Fibroblast of lung (primary cell): ENCODE results near the gene EVI5. TPM values are rescaled to one million over a fixed set of nuclear protein-coding genes. Genes with fewer than 3 reads are reported as not detected.

Source experiments
- DNase-seq, 2 donors: peaks; one replicate each; pipeline versions ENCODE4 v3.0.0 to v3.0.0-alpha.2; 2010; ENCODE audit warnings: low read depth in 2 of 2
- H2AFZ ChIP-seq: 2 replicates; pipeline ENCODE4 v1.5.1; 2012; ENCODE audit warnings: low read length, control low read depth, inconsistent platforms
- H3K27ac ChIP-seq: 2 replicates; pipeline ENCODE4 v1.5.1; 2011; ENCODE audit warnings: low read length, control low read depth; ENCODE audit not compliant: insufficient read depth
- H3K27me3 ChIP-seq: 2 replicates; pipeline ENCODE4 v1.5.1; 2011; ENCODE audit warnings: mild to moderate bottlenecking, low read length; ENCODE audit not compliant: control insufficient read depth, insufficient read depth
- H3K36me3 ChIP-seq: 2 replicates; pipeline ENCODE4 v1.5.1; 2011; ENCODE audit warnings: low read length; ENCODE audit not compliant: control insufficient read depth, insufficient read depth
- H3K4me1 ChIP-seq: 2 replicates; pipeline ENCODE4 v1.5.1; 2011; ENCODE audit warnings: low read length; ENCODE audit not compliant: control insufficient read depth, insufficient read depth; ENCODE audit errors: extremely low read depth
- H3K4me2 ChIP-seq: 2 replicates; pipeline ENCODE4 v1.5.1; 2011; ENCODE audit warnings: low read length, control low read depth; ENCODE audit not compliant: insufficient read depth; ENCODE audit errors: extremely low read depth
- H3K4me3 ChIP-seq, 4 experiments: fragments of 200-600 bp in 1 of 4; sonication (generic) in 1 of 4; replicated peaks in 1 of 4; 2 replicates each; pipeline ENCODE4 v1.5.1; 2011 to 2016; ENCODE audit warnings: low read length in 4 of 4, low read depth in 3 of 4, mild to moderate bottlenecking in 3 of 4, control low read depth in 2 of 4, inconsistent platforms in 1 of 4, mixed read lengths in 1 of 4; ENCODE audit not compliant: insufficient read depth in 1 of 4; ENCODE audit errors: control extremely low read depth in 1 of 4
- H3K79me2 ChIP-seq: 2 replicates; pipeline ENCODE4 v1.5.1; 2012; ENCODE audit warnings: mild to moderate bottlenecking, low read length, inconsistent platforms; ENCODE audit not compliant: control insufficient read depth, insufficient read depth
- H3K9ac ChIP-seq: 2 replicates; pipeline ENCODE4 v1.5.1; 2011; ENCODE audit warnings: mild to moderate bottlenecking, low read length, control low read depth; ENCODE audit not compliant: insufficient read depth
- H3K9me3 ChIP-seq: 2 replicates; pipeline ENCODE4 v1.5.1; 2012; ENCODE audit warnings: low read depth, low read length; ENCODE audit not compliant: control insufficient read depth, insufficient read depth
- H4K20me1 ChIP-seq: 2 replicates; pipeline ENCODE4 v1.5.1; 2011; ENCODE audit warnings: low read length; ENCODE audit not compliant: control insufficient read depth, insufficient read depth; ENCODE audit errors: extremely low read depth
- CTCF ChIP-seq, 2 donors: IDR thresholded peaks in 1 of 2; conservative IDR thresholded peaks in 1 of 2; 1 replicate in 1 of 2; 2 replicates in 1 of 2; pipeline ENCODE4 v1.5.1; 2011 to 2012; ENCODE audit warnings: low read length in 2 of 2, control low read depth in 1 of 2, inconsistent platforms in 1 of 2, low read depth in 1 of 2, mild to moderate bottlenecking in 1 of 2
- EZH2 ChIP-seq: IDR thresholded peaks from 2 replicates; pipeline ENCODE4 v1.5.1; 2012; ENCODE audit warnings: low read length, control low read depth, mild to moderate bottlenecking; ENCODE audit errors: missing control alignments
- polyA plus RNA-seq, 2 donors: library from polyadenylated mRNA; depleted of rRNA in 1 of 2; stranded (reverse) in 1 of 2; unstranded in 1 of 2; fragments of >200 nt; gene quantifications; 2 replicates each; pipeline ENCODE4 v1.2.1, GENCODE V29; 2011 to 2012; ENCODE audit warnings: missing spikeins in 1 of 2
- total RNA-seq: library from RNA; depleted of rRNA; stranded (reverse); fragments of >200 nt; gene quantifications from 2 replicates; pipeline ENCODE4 v1.2.1, GENCODE V29; 2014

EVI5 gene
- total and polyA plus RNA-seq, 2 donors (not counting 1 experiment from before 2014, with no cell fraction given), result 32.5 to 48.1 TPM

DNA sequence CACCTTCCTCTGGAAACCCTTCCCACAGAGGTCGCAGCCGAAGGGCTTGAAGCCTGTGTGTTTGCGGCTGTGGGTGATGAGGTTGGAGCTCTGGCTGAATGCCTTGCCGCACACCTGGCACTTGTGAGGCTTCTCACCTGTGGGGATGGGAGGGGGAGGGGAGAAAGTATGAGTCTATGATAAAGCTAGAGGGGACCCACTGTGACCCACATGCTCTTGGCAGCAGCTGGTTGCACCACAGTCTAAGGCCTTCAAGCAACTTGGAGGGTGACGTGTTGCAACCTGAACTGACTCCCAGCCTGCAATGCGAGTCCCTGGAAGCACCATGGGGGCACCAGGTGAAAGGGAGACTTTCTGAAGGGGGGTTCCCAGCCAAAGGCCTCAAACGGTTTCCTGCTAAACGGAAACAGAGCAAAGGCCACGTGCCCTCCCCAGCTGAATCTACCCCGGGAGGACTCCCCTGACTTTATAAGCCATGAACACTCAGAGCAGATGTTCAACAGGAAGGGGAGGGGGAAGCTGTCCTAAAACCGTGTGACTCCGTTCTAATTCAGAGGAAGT is 308.8 kb downstream of the EVI5 start:
- Histone ChIP-seq H4K20me1 (no peaks in the 10 kb centered on the region), H3K27ac (no peak overlapping the region), H2AFZ (no peak overlapping the region), H3K27me3 (peaks cover 53% of the 10 kb centered on the region), H3K36me3 (no peaks in the 10 kb centered on the region), H3K4me3 (no peak overlapping the region), H3K4me1 (no peaks in the 10 kb centered on the region), H3K79me2 (no peaks in the 10 kb centered on the region), H3K9ac (no peak overlapping the region), H3K9me3 (no peaks in the 10 kb centered on the region), H3K4me2 (no peak overlapping the region)
- TF ChIP-seq CTCF (conservative IDR thresholded peaks at IDR 0.05 in 1 of 2, IDR thresholded peaks at IDR 0.05 in 1 of 2; ENCODE audit: low read depth in 1 of 2, low read length in 2 of 2) (no peak), EZH2 (no peak)
- DNase-seq, result no peak

- no peaks in the 10 kb centered on the region for H3K4me1 ChIP-seq
- TF ChIP-seq EZH2 (no peak), CTCF (conservative IDR thresholded peaks at IDR 0.05 in 1 of 2, IDR thresholded peaks at IDR 0.05 in 1 of 2; ENCODE audit: low read depth in 1 of 2, low read length in 2 of 2) (no peak)
- no peaks in the 10 kb centered on the region for H4K20me1 ChIP-seq
- H3K4me2 ChIP-seq, result no peak overlapping the region
- no peaks in the 10 kb centered on the region for H3K79me2 ChIP-seq
- no peak overlapping the region for H3K4me3 ChIP-seq
- no peaks in the 10 kb centered on the region for H3K36me3 ChIP-seq
- no peak overlapping the region for H2AFZ ChIP-seq
- no peaks in the 10 kb centered on the region for H3K9me3 ChIP-seq
- no peak overlapping the region for H3K27ac ChIP-seq
- no peak for DNase-seq
- no peak overlapping the region for H3K9ac ChIP-seq
- H3K27me3 ChIP-seq, result peaks cover 42% of the 10 kb centered on the region
These were observed 309.9 kb downstream of the EVI5 start for GRCh38 chr1:92475029-92475428.

- Histone ChIP-seq H3K36me3 (no peaks in the 10 kb centered on the region), H2AFZ (no peak overlapping the region), H3K79me2 (no peaks in the 10 kb centered on the region), H3K27me3 (peaks cover 36% of the 10 kb centered on the region), H3K9me3 (no peaks in the 10 kb centered on the region), H4K20me1 (no peaks in the 10 kb centered on the region), H3K9ac (no peak overlapping the region), H3K4me2 (no peak overlapping the region), H3K4me1 (no peaks in the 10 kb centered on the region), H3K27ac (no peak overlapping the region), H3K4me3 (no peak overlapping the region)
- TF ChIP-seq EZH2 (no peak), CTCF (conservative IDR thresholded peaks at IDR 0.05 in 1 of 2, IDR thresholded peaks at IDR 0.05 in 1 of 2; ENCODE audit: low read depth in 1 of 2, low read length in 2 of 2) (no peak)
- no peak for DNase-seq
These were observed 311.0 kb downstream of the EVI5 start for GRCh38 chr1:92473781-92474495.
